GM19023 (cell line): ENCODE results near the gene SLC10A1.

Source experiments
- ATAC-seq: cut with Tn5 transposase; IDR thresholded peaks from one replicate; pipeline ENCODE4 v1.9.1; 2021; ENCODE audit warnings: mild to moderate bottlenecking, moderate library complexity; ENCODE audit not compliant: unreplicated experiment

Gene SLC10A1

DNA sequence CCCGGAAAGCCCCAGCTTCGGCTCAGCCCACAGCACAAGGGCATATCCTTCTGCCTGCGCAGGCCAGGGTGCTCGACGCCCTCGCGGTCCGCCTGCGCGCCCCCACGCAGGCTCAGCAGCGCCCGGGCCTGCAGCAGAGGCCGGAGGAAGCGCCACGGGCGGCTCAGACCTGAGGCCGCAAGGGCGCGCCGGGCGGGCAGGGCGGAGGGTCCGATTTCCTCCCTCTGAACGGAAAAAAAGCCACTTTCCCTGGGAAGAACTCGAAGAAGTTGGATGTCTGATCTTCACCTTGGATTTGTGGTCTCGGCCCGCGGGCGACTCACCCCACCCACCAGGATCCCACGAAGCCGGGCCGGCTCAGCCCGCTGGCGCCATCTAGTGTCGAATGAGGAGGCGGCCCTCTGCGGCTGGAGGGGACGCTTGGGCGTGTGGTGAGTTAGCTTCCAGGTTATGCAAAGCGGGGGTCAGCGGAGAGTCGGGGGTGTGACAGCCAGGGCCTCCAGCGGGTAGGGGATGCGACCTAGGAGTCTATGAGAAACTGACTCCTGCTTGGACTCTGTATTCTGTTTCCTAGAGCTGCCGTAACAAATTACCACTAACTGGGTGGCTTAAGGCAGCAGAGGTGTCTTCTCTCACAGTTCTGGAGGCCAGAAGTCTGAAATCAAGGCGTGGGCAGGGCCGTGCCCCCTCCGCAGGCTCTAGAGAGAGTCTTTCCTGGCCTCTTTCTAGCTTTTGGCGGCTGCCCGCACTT is 70.1 kb downstream of the SLC10A1 start:
- peak; percentile 91 for ATAC-seq
